ENCODE measurements around the gene FAM136A. TPM values are rescaled to one million over a fixed set of nuclear protein-coding genes. Genes with fewer than 3 reads are reported as not detected.

Gene FAM136A
- total RNA-seq, 2 donors from 2014 or later, result 15.0 to 20.5 TPM

- Histone ChIP-seq H3K4me3 (no peak overlapping the region), H3K9me3 (no peaks in the 10 kb centered on the region), H3K4me1 (ENCODE audit: control insufficient read depth in 1 of 2, low read depth in 2 of 2) (no peaks in the 10 kb centered on the region), H3K27ac (no peak overlapping the region), H3K27me3 (replicated peaks; ENCODE audit: insufficient read depth) (no peaks in the 10 kb centered on the region), H3K36me3 (no peaks in the 10 kb centered on the region)
- no peak for TF ChIP-seq CTCF (IDR thresholded peaks at IDR 0.05)
- DNase-seq (ENCODE audit: low spot score), result no peak
- ATAC-seq (ENCODE audit: insufficient number of reproducible peaks, low FRiP score, low read depth), result no peak
These were observed 27.2 kb upstream of the FAM136A start for GRCh38 chr2:70328921-70329561.

GRCh38 chr2:70325875-70326274 is 24.0 kb upstream of the FAM136A start:
- no peak overlapping the region for H3K27ac ChIP-seq
- H3K4me3 ChIP-seq, result no peak overlapping the region
- no peaks in the 10 kb centered on the region for H3K4me1 ChIP-seq (ENCODE audit: control insufficient read depth in 1 of 2, low read depth in 2 of 2)
- no peaks in the 10 kb centered on the region for H3K9me3 ChIP-seq
- TF ChIP-seq CTCF (IDR thresholded peaks at IDR 0.05), result no peak
- ATAC-seq (ENCODE audit: insufficient number of reproducible peaks, low FRiP score, low read depth) (no peak), DNase-seq (ENCODE audit: low spot score) (no peak)
- no peaks in the 10 kb centered on the region for H3K27me3 ChIP-seq (replicated peaks; ENCODE audit: insufficient read depth)
- no peaks in the 10 kb centered on the region for H3K36me3 ChIP-seq

GRCh38 chr2:70322518-70322917 is 20.7 kb upstream of the FAM136A start:
- TF ChIP-seq CTCF (IDR thresholded peaks at IDR 0.05), result no peak
- Histone ChIP-seq H3K9me3 (no peaks in the 10 kb centered on the region), H3K36me3 (no peaks in the 10 kb centered on the region), H3K4me1 (ENCODE audit: control insufficient read depth in 1 of 2, low read depth in 2 of 2) (no peaks in the 10 kb centered on the region), H3K27me3 (replicated peaks; ENCODE audit: insufficient read depth) (no peaks in the 10 kb centered on the region), H3K27ac (no peak overlapping the region), H3K4me3 (no peak overlapping the region)
- ATAC-seq (ENCODE audit: insufficient number of reproducible peaks, low FRiP score, low read depth) (no peak), DNase-seq (ENCODE audit: low spot score) (no peak)

GRCh38 chr2:70321370-70321769 is 19.5 kb upstream of the FAM136A start:
- no peak overlapping the region for H3K27ac ChIP-seq
- no peaks in the 10 kb centered on the region for H3K9me3 ChIP-seq
- no peaks in the 10 kb centered on the region for H3K4me1 ChIP-seq (ENCODE audit: control insufficient read depth in 1 of 2, low read depth in 2 of 2)
- no peak for ATAC-seq (ENCODE audit: insufficient number of reproducible peaks, low FRiP score, low read depth)
- H3K36me3 ChIP-seq, result no peaks in the 10 kb centered on the region
- no peak for TF ChIP-seq CTCF (IDR thresholded peaks at IDR 0.05)
- no peaks in the 10 kb centered on the region for H3K27me3 ChIP-seq (replicated peaks; ENCODE audit: insufficient read depth)
- no peak for DNase-seq (ENCODE audit: low spot score)
- no peak overlapping the region for H3K4me3 ChIP-seq

- H3K4me3 ChIP-seq, result no peak overlapping the region
- H3K9me3 ChIP-seq, result no peaks in the 10 kb centered on the region
- no peaks in the 10 kb centered on the region for H3K4me1 ChIP-seq (ENCODE audit: control insufficient read depth in 1 of 2, low read depth in 2 of 2)
- no peaks in the 10 kb centered on the region for H3K36me3 ChIP-seq
- TF ChIP-seq CTCF (IDR thresholded peaks at IDR 0.05), result no peak
- no peaks in the 10 kb centered on the region for H3K27me3 ChIP-seq (replicated peaks; ENCODE audit: insufficient read depth)
- H3K27ac ChIP-seq, result no peak overlapping the region
- ATAC-seq (ENCODE audit: insufficient number of reproducible peaks, low FRiP score, low read depth) (no peak), DNase-seq (ENCODE audit: low spot score) (no peak)
These were observed 12.8 kb upstream of the FAM136A start for GRCh38 chr2:70314640-70315039.
